H1 (cell line): ENCODE data around the gene SMR3A. TPM values are rescaled to one million over a fixed set of nuclear protein-coding genes. Genes with fewer than 3 reads are reported as not detected.

ENCODE experiments used
- CTCF ChIA-PET: fragments of 300-600 bp; sonication (Branson Sonifier 250); formaldehyde crosslinking; loops from one replicate; lab custom pipeline; 2021; ENCODE audit not compliant: partially characterized antibody; lab: Charles Lee
- POLR2A ChIA-PET: fragments of 300-600 bp; sonication (Branson Sonifier 250); formaldehyde crosslinking; loops from one replicate; lab custom pipeline; 2021; ENCODE audit warnings: inconsistent platforms; ENCODE audit not compliant: partially characterized antibody; lab: Charles Lee
- DNase-seq, 2 experiments: peaks; one replicate each; pipeline versions ENCODE4 v3.0.0 to v3.0.0-alpha.2; 2010 to 2022; ENCODE audit warnings: low spot score in 2 of 2, low read depth in 1 of 2, mixed read lengths in 1 of 2
- FAIRE-seq: peaks from 2 replicates; lab custom pipeline; 2011; peaks lifted over from hg19 to GRCh38; lab: Jason Lieb, UNC
- H2AFZ ChIP-seq: 2 replicates; pipeline ENCODE4 v1.8.1; 2012; ENCODE audit warnings: low read length, inconsistent platforms
- H2AK5ac ChIP-seq: 2 replicates; pipeline ENCODE4 v1.6.1; 2013; ENCODE audit warnings: low read depth, low read length
- H2BK120ac ChIP-seq: replicated peaks from 2 replicates; pipeline ENCODE3; 2013; ENCODE audit warnings: low read depth, low read length, inconsistent platforms
- H2BK12ac ChIP-seq: 2 replicates; pipeline ENCODE4 v1.6.1; 2013; ENCODE audit warnings: low read depth, low read length
- H2BK15ac ChIP-seq: 2 replicates; pipeline ENCODE4 v1.6.1; 2013; ENCODE audit warnings: low read length
- H2BK20ac ChIP-seq: 2 replicates; pipeline ENCODE4 v1.6.1; 2013; ENCODE audit warnings: low read length
- H2BK5ac ChIP-seq: 2 replicates; pipeline ENCODE4 v1.6.1; 2013; ENCODE audit warnings: low read depth, low read length
- H3K14ac ChIP-seq: 2 replicates; pipeline ENCODE4 v1.6.1; 2013; ENCODE audit warnings: inconsistent platforms; ENCODE audit not compliant: insufficient read length
- H3K18ac ChIP-seq: 2 replicates; pipeline ENCODE4 v1.6.1; 2013; ENCODE audit warnings: low read length; ENCODE audit errors: extremely low read depth
- H3K23ac ChIP-seq: 2 replicates; pipeline ENCODE4 v1.6.1; 2013; ENCODE audit warnings: inconsistent platforms; ENCODE audit not compliant: insufficient read length
- H3K23me2 ChIP-seq: 2 replicates; pipeline ENCODE4 v1.6.1; 2013; ENCODE audit warnings: low read depth, low read length
- H3K27ac ChIP-seq: 2 replicates; pipeline ENCODE4 v1.6.1; 2011; ENCODE audit warnings: low read depth, low read length, inconsistent platforms
- H3K27me3 ChIP-seq, 4 experiments: replicated peaks in 1 of 4; 1 replicate in 1 of 4; 2 replicates in 3 of 4; pipeline versions ENCODE4 v1.6.1 to v1.8.1; 2011 to 2013; ENCODE audit warnings: low read length in 3 of 4, mild to moderate bottlenecking in 3 of 4, inconsistent platforms in 2 of 4, mixed read lengths in 2 of 4, moderate library complexity in 1 of 4; ENCODE audit not compliant: control insufficient read depth in 3 of 4, insufficient read depth in 3 of 4; ENCODE audit errors: extremely low read depth in 1 of 4
- H3K36me3 ChIP-seq, 4 experiments: 2 replicates each; pipeline versions ENCODE4 v1.6.1 to v1.8.1; 2011 to 2013; ENCODE audit warnings: mild to moderate bottlenecking in 4 of 4, low read length in 3 of 4, moderate library complexity in 2 of 4, control low read depth in 1 of 4, inconsistent platforms in 1 of 4; ENCODE audit not compliant: insufficient read depth in 4 of 4, control insufficient read depth in 2 of 4
- H3K4ac ChIP-seq: replicated peaks from 2 replicates; pipeline ENCODE3; 2013; ENCODE audit warnings: low read length, low read depth, mixed read lengths, inconsistent platforms; ENCODE audit not compliant: insufficient read length
- H3K4me1 ChIP-seq, 4 experiments: replicated peaks in 1 of 4; 1 replicate in 1 of 4; 2 replicates in 3 of 4; pipeline versions ENCODE4 v1.6.1 to v1.8.1; 2011 to 2013; ENCODE audit warnings: low read length in 3 of 4, inconsistent platforms in 2 of 4, mixed read lengths in 1 of 4; ENCODE audit not compliant: insufficient read depth in 4 of 4, control insufficient read depth in 3 of 4
- H3K4me2 ChIP-seq, 2 experiments: 2 replicates each; pipeline versions ENCODE4 v1.6.1 to v1.8.1; 2011 to 2013; ENCODE audit warnings: low read depth in 2 of 2, low read length in 2 of 2, control low read depth in 1 of 2, inconsistent platforms in 1 of 2, mild to moderate bottlenecking in 1 of 2; ENCODE audit not compliant: insufficient read depth in 1 of 2
- H3K4me3 ChIP-seq, 4 experiments: fragments of 200-600, 300-600 bp in 1 of 4; sonication (generic), shearing (Covaris generic), sonication (Bioruptor Twin) in 1 of 4; 2 replicates each; pipeline versions ENCODE4 v1.5.1 to v1.8.1; 2011 to 2016; ENCODE audit warnings: low read length in 4 of 4, low read depth in 3 of 4, control low read depth in 2 of 4, inconsistent platforms in 2 of 4, mild to moderate bottlenecking in 2 of 4, mixed read lengths in 1 of 4, moderate library complexity in 1 of 4; ENCODE audit not compliant: insufficient read depth in 2 of 4; ENCODE audit errors: extremely low read depth in 1 of 4
- H3K56ac ChIP-seq: replicated peaks from 2 replicates; pipeline ENCODE3; 2013; ENCODE audit warnings: low read depth, mild to moderate bottlenecking, mixed read lengths, low read length, inconsistent platforms; ENCODE audit not compliant: insufficient read length
- H3K79me1 ChIP-seq: 2 replicates; pipeline ENCODE4 v1.6.1; 2013; ENCODE audit warnings: low read depth, low read length, control low read depth
- H3K79me2 ChIP-seq, 2 experiments: 2 replicates each; pipeline versions ENCODE4 v1.6.1 to v1.8.1; 2012 to 2013; ENCODE audit warnings: low read length in 2 of 2, mild to moderate bottlenecking in 2 of 2, inconsistent platforms in 1 of 2; ENCODE audit not compliant: insufficient read depth in 2 of 2, control insufficient read depth in 1 of 2
- H3K9ac ChIP-seq, 4 experiments: replicated peaks in 1 of 4; 1 replicate in 1 of 4; 2 replicates in 3 of 4; pipeline versions ENCODE4 v1.6.1 to v1.8.1; 2011 to 2013; ENCODE audit warnings: low read depth in 3 of 4, low read length in 3 of 4, control low read depth in 2 of 4, mild to moderate bottlenecking in 2 of 4, moderate library complexity in 2 of 4, inconsistent platforms in 1 of 4; ENCODE audit errors: extremely low read depth in 1 of 4
- H3K9me3 ChIP-seq, 2 experiments: 2 replicates each; pipeline versions ENCODE4 v1.6.1 to v1.8.1; 2012 to 2013; ENCODE audit warnings: mild to moderate bottlenecking in 2 of 2, moderate library complexity in 2 of 2, control low read depth in 1 of 2, inconsistent platforms in 1 of 2, low read depth in 1 of 2, low read length in 1 of 2, mixed read lengths in 1 of 2; ENCODE audit not compliant: insufficient read depth in 2 of 2
- H4K20me1 ChIP-seq, 2 experiments: replicated peaks in 1 of 2; 2 replicates each; pipeline versions ENCODE3 to v1.8.1; 2011 to 2013; ENCODE audit warnings: inconsistent platforms in 2 of 2, low read length in 2 of 2, mild to moderate bottlenecking in 1 of 2; ENCODE audit not compliant: insufficient read depth in 2 of 2, control insufficient read depth in 1 of 2
- H4K5ac ChIP-seq: 2 replicates; pipeline ENCODE4 v1.6.1; 2013; ENCODE audit warnings: low read length, low read depth, mixed read lengths, inconsistent platforms; ENCODE audit not compliant: insufficient read length
- H4K8ac ChIP-seq: 2 replicates; pipeline ENCODE4 v1.8.0; 2013; ENCODE audit warnings: mild to moderate bottlenecking, moderate library complexity, low read length, inconsistent platforms; ENCODE audit not compliant: insufficient read depth; ENCODE audit errors: extremely low read depth
- H4K91ac ChIP-seq: replicated peaks from 2 replicates; pipeline ENCODE3; 2013; ENCODE audit warnings: low read length, mixed read lengths, inconsistent platforms; ENCODE audit not compliant: insufficient read length
- CBX5 ChIP-seq: fragments of 300-800, 300-1000 bp; sonication (generic); IDR thresholded peaks from 2 replicates; pipeline ENCODE4 v1.7.1; 2016; ENCODE audit warnings: antibody characterized with exemption, low read length, low read depth
- FOSL1 ChIP-seq: IDR thresholded peaks from 2 replicates; pipeline ENCODE4 v1.6.1; 2011; ENCODE audit warnings: mild to moderate bottlenecking, low read depth, low read length, moderate library complexity; ENCODE audit not compliant: insufficient read depth
- KDM5A ChIP-seq: fragments of 200-600 bp; IDR thresholded peaks from 2 replicates; pipeline ENCODE4 v1.7.1; 2012; ENCODE audit warnings: mild to moderate bottlenecking, low read length, inconsistent platforms, mixed read lengths
- MAFK ChIP-seq: IDR thresholded peaks from 2 replicates; pipeline ENCODE4 v1.6.1; 2012; ENCODE audit warnings: low read depth, mild to moderate bottlenecking, improper control_type of control experiment, low read length
- SP1 ChIP-seq: IDR thresholded peaks from 2 replicates; pipeline ENCODE4 v1.6.1; 2011; ENCODE audit warnings: low read depth, low read length
- SP2 ChIP-seq: IDR thresholded peaks from 2 replicates; pipeline ENCODE4 v1.6.1; 2012; ENCODE audit warnings: mild to moderate bottlenecking, low read length, inconsistent platforms
- SP4 ChIP-seq: IDR thresholded peaks from 2 replicates; pipeline ENCODE4 v1.6.1; 2012; ENCODE audit warnings: low read length, inconsistent platforms
- TAF1 ChIP-seq: IDR thresholded peaks from 2 replicates; pipeline ENCODE4 v1.6.1; 2011; ENCODE audit warnings: mild to moderate bottlenecking, low read depth, low read length
- WGBS, 2 experiments: shearing (Covaris generic) in 1 of 2; methylation state at CpG; one replicate each; pipeline versions ENCODE4 v1.1.6 to v1.1.7; 2013 to 2015; ENCODE audit warnings: low lambda C conversion rate in 2 of 2, mixed read lengths in 2 of 2, inconsistent platforms in 1 of 2, low coverage in 1 of 2, missing lambda C conversion rate in 1 of 2; ENCODE audit not compliant: insufficient replicate concordance in 2 of 2, insufficient coverage in 1 of 2, insufficient read length in 1 of 2; ENCODE audit errors: extremely low coverage in 1 of 2, missing lambda C conversion rate in 1 of 2; 5-methylcytosine and 5-hydroxymethylcytosine counted together
- polyA plus RNA-seq, 7 experiments: library from polyadenylated mRNA; depleted of rRNA in 3 of 7; stranded (reverse) in 5 of 7; unstranded in 2 of 7; fragments of >200 nt in 5 of 7; fragments of 200-250 nt in 2 of 7; gene quantifications; 1 replicate in 5 of 7; 2 replicates in 1 of 7; 4 replicates in 1 of 7; pipeline versions ENCODE4 v1.2.1 to v1.2.3, GENCODE V29; 2011 to 2013; ENCODE audit warnings: missing spikeins in 2 of 7, mixed read lengths in 2 of 7
- total RNA-seq: library from RNA; stranded (reverse); fragmentation: NEBNext Ultra II Directional; extraction: Animal tissue kit (Norgen Biotek cat#: 25700); gene quantifications from 2 replicates; pipeline ENCODE4 v1.2.1, GENCODE V29; 2021

SMR3A gene
- total and polyA plus RNA-seq, 2 of the 8 experiments (the other 6 are each of a cell fraction or from before 2014, with no cell fraction given) = not detected

DNA sequence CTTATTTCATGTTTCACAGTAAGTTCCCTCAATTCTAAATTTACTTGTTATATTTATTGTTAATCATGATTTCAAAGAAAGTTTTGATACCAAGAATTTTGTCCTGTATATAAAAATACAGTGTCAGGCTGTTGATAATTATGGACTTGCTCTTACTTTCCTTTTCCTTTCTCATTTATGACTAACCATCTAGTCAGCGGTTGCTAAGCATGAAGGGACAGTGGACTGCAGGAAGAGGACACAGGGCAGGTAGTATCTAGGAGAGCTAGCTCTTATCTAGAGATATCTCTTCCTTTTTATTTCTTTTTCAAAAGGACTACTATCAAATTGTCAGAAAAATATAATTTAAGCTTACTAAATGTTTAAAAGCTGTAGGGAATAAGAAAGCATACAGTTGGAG lies 38.8 kb downstream of the SMR3A start:
- H3K79me1 ChIP-seq = no peaks in the 10 kb centered on the region
- H3K23me2 ChIP-seq = no peaks in the 10 kb centered on the region
- WGBS, 2 experiments = 91% methylated on average over 1 of the region's 1 CpG; no CpG with 5 or more reads in 1 of the 2 experiments
- H3K4me3 ChIP-seq = no peak overlapping the region
- ChIA-PET POLR2A (no interaction called here), CTCF (no interaction called here)
- H2BK12ac ChIP-seq = no peak overlapping the region
- H3K79me2 ChIP-seq = no peaks in the 10 kb centered on the region
- no peak overlapping the region for H4K8ac ChIP-seq
- FAIRE-seq = no peak
- no peak overlapping the region for H3K56ac ChIP-seq
- no peak overlapping the region for H3K4ac ChIP-seq
- H3K14ac ChIP-seq = no peak overlapping the region
- H3K18ac ChIP-seq = no peak overlapping the region
- H3K23ac ChIP-seq = no peak overlapping the region
- H3K27me3 ChIP-seq = no peaks in the 10 kb centered on the region
- H2BK20ac ChIP-seq = no peak overlapping the region
- no peak overlapping the region for H2BK120ac ChIP-seq
- no peak for DNase-seq
- no peak overlapping the region for H3K9ac ChIP-seq
- no peaks in the 10 kb centered on the region for H3K4me1 ChIP-seq
- no peak overlapping the region for H4K5ac ChIP-seq
- H3K27ac ChIP-seq = no peak overlapping the region
- H4K20me1 ChIP-seq = no peaks in the 10 kb centered on the region
- no peaks in the 10 kb centered on the region for H3K36me3 ChIP-seq
- no peak overlapping the region for H4K91ac ChIP-seq
- H2AK5ac ChIP-seq = no peak overlapping the region
- no peaks in the 10 kb centered on the region for H3K9me3 ChIP-seq
- H2BK5ac ChIP-seq = no peak overlapping the region
- H2BK15ac ChIP-seq = no peak overlapping the region
- no peak overlapping the region for H2AFZ ChIP-seq
- no peak overlapping the region for H3K4me2 ChIP-seq
- TF ChIP-seq MAFK (no peak), CBX5 (no peak), FOSL1 (no peak), SP1 (no peak), SP2 (no peak), TAF1 (no peak), KDM5A (no peak), SP4 (no peak)
